Keratinocyte (primary cell): Measurements from ENCODE around the gene GAL3ST2. TPM values are rescaled to one million over a fixed set of nuclear protein-coding genes. Genes with fewer than 3 reads are reported as not detected.

Source experiments
- DNase-seq: peaks from one replicate; pipeline ENCODE4 v3.0.0-alpha.2; 2011; ENCODE audit warnings: low read depth, missing footprints, low spot score
- FAIRE-seq: peaks from 2 replicates; lab custom pipeline; 2011; peaks lifted over from hg19 to GRCh38; lab: Jason Lieb, UNC
- H2AFZ ChIP-seq: 2 replicates; pipeline ENCODE4 v1.6.0; 2012; ENCODE audit warnings: low read length, control low read depth, inconsistent platforms; ENCODE audit not compliant: control insufficient read depth
- H3K27ac ChIP-seq: 2 replicates; pipeline ENCODE4 v1.5.1; 2011; ENCODE audit warnings: low read length; ENCODE audit not compliant: control insufficient read depth, insufficient read depth
- H3K27me3 ChIP-seq: 3 replicates; pipeline ENCODE4 v1.6.0; 2011; ENCODE audit warnings: low read length; ENCODE audit not compliant: control insufficient read depth, insufficient read depth; ENCODE audit errors: extremely low read depth
- H3K36me3 ChIP-seq, 2 experiments: 2 replicates in 1 of 2; 3 replicates in 1 of 2; pipeline ENCODE4 v1.5.1; 2011; ENCODE audit warnings: low read length in 2 of 2, mild to moderate bottlenecking in 1 of 2; ENCODE audit not compliant: control insufficient read depth in 2 of 2, insufficient read depth in 2 of 2; ENCODE audit errors: extremely low read depth in 1 of 2
- H3K4me1 ChIP-seq: 3 replicates; pipeline ENCODE4 v1.5.1; 2011; ENCODE audit warnings: low read length; ENCODE audit not compliant: control insufficient read depth, insufficient read depth; ENCODE audit errors: extremely low read depth
- H3K4me2 ChIP-seq: 3 replicates; pipeline ENCODE4 v1.6.0; 2011; ENCODE audit warnings: low read depth, low read length; ENCODE audit not compliant: control insufficient read depth, insufficient read depth; ENCODE audit errors: extremely low read depth
- H3K4me3 ChIP-seq, 3 experiments: fragments of 200-600 bp in 1 of 3; sonication (generic) in 1 of 3; 2 replicates in 2 of 3; 3 replicates in 1 of 3; pipeline ENCODE4 v1.5.1; 2011 to 2016; ENCODE audit warnings: low read length in 3 of 3, mild to moderate bottlenecking in 3 of 3, control low read depth in 2 of 3, inconsistent platforms in 1 of 3, low read depth in 1 of 3, mixed read lengths in 1 of 3, mixed run types in 1 of 3, moderate library complexity in 1 of 3; ENCODE audit not compliant: control insufficient read depth in 2 of 3, insufficient read depth in 2 of 3; ENCODE audit errors: extremely low read depth in 1 of 3
- H3K79me2 ChIP-seq: 2 replicates; pipeline ENCODE4 v1.6.0; 2012; ENCODE audit warnings: low read length; ENCODE audit not compliant: control insufficient read depth, insufficient read depth
- H3K9ac ChIP-seq: 3 replicates; pipeline ENCODE4 v1.6.0; 2011; ENCODE audit warnings: low read length; ENCODE audit not compliant: control insufficient read depth, insufficient read depth; ENCODE audit errors: extremely low read depth
- H3K9me1 ChIP-seq: 3 replicates; pipeline ENCODE4 v1.6.0; 2011; ENCODE audit warnings: low read length; ENCODE audit not compliant: control insufficient read depth, insufficient read depth; ENCODE audit errors: extremely low read depth
- H3K9me3 ChIP-seq: 2 replicates; pipeline ENCODE4 v1.5.1; 2012; ENCODE audit warnings: low read depth, low read length; ENCODE audit not compliant: control insufficient read depth
- H4K20me1 ChIP-seq: 3 replicates; pipeline ENCODE4 v1.6.0; 2011; ENCODE audit warnings: low read length; ENCODE audit not compliant: control insufficient read depth, insufficient read depth; ENCODE audit errors: extremely low read depth
- EZH2 ChIP-seq: IDR thresholded peaks from one replicate; pipeline ENCODE4 v1.6.1; 2012; ENCODE audit warnings: inconsistent platforms, mild to moderate bottlenecking, low read length, moderate library complexity
- dilution Hi-C: fragments of 300-500 bp; cut with MboI; formaldehyde crosslinking; loops from one replicate; pipeline ENCODE4 v1.7.0; 2020; ENCODE audit warnings: low sequenced_read_pairs; ENCODE audit not compliant: extremely low pct_ligation_motif_present
- polyA plus RNA-seq, 5 experiments: library from polyadenylated mRNA; depleted of rRNA in 3 of 5; stranded (reverse) in 3 of 5; stranded (forward) in 1 of 5; unstranded in 1 of 5; fragments of >200 nt; gene quantifications; 1 replicate in 1 of 5; 2 replicates in 3 of 5; 3 replicates in 1 of 5; pipeline versions ENCODE4 v1.2.1 to v1.2.3, GENCODE V29; 2011 to 2012; ENCODE audit warnings: missing spikeins in 2 of 5, low read depth in 1 of 5, low replicate concordance in 1 of 5
- TF ChIP-seq, protein P1 (sequence below), 3 experiments: IDR thresholded peaks in 1 of 3; conservative IDR thresholded peaks in 1 of 3; optimal IDR thresholded peaks in 1 of 3; 2 replicates in 2 of 3; 3 replicates in 1 of 3; pipeline versions ENCODE3 to v1.5.1; 2011; ENCODE audit warnings: low read length in 3 of 3, mild to moderate bottlenecking in 3 of 3, moderate library complexity in 2 of 3, control low read depth in 1 of 3, inconsistent platforms in 1 of 3; ENCODE audit not compliant: insufficient read depth in 2 of 3; ENCODE audit errors: extremely low read depth in 1 of 3

Gene GAL3ST2
- polyA plus RNA-seq, 1 donor (not counting 4 experiments of a cell fraction or from before 2014, with no cell fraction given): not detected

GRCh38 chr2:241760301-241760771 lies 16.3 kb upstream of the GAL3ST2 start:
- Histone ChIP-seq H3K27ac (no peak overlapping the region), H3K27me3 (no peaks in the 10 kb centered on the region), H3K79me2 (no peaks in the 10 kb centered on the region), H3K4me1 (no peaks in the 10 kb centered on the region), H3K4me2 (no peak overlapping the region), H3K9me3 (peaks cover 2% of the 10 kb centered on the region), H3K4me3 (no peak overlapping the region), H3K9me1 (no peaks in the 10 kb centered on the region), H4K20me1 (peaks cover 2% of the 10 kb centered on the region), H2AFZ (no peak overlapping the region), H3K9ac (no peak overlapping the region), H3K36me3 (peaks cover 0 to 5% of the 10 kb centered on the region in 2 experiments)
- dilution Hi-C loops: no loop called here
- TF ChIP-seq, protein P1, sequence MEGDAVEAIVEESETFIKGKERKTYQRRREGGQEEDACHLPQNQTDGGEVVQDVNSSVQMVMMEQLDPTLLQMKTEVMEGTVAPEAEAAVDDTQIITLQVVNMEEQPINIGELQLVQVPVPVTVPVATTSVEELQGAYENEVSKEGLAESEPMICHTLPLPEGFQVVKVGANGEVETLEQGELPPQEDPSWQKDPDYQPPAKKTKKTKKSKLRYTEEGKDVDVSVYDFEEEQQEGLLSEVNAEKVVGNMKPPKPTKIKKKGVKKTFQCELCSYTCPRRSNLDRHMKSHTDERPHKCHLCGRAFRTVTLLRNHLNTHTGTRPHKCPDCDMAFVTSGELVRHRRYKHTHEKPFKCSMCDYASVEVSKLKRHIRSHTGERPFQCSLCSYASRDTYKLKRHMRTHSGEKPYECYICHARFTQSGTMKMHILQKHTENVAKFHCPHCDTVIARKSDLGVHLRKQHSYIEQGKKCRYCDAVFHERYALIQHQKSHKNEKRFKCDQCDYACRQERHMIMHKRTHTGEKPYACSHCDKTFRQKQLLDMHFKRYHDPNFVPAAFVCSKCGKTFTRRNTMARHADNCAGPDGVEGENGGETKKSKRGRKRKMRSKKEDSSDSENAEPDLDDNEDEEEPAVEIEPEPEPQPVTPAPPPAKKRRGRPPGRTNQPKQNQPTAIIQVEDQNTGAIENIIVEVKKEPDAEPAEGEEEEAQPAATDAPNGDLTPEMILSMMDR (optimal IDR thresholded peaks at IDR 0.05 in 1 of 3, IDR thresholded peaks at IDR 0.05 in 1 of 3, conservative IDR thresholded peaks at IDR 0.05 in 1 of 3; ENCODE audit: extremely low read depth in 1 of 3, insufficient read depth in 2 of 3, low read length in 3 of 3): no peak
- no peak for TF ChIP-seq EZH2
- FAIRE-seq (no peak), DNase-seq (no peak)

GRCh38 chr2:241762321-241762932 lies 14.2 kb upstream of the GAL3ST2 start:
- H3K9ac ChIP-seq: no peak overlapping the region
- no peaks in the 10 kb centered on the region for H3K4me1 ChIP-seq
- H3K27ac ChIP-seq: no peak overlapping the region
- H3K4me2 ChIP-seq: no peak overlapping the region
- H4K20me1 ChIP-seq: peaks cover 2% of the 10 kb centered on the region
- DNase-seq (no peak), FAIRE-seq (no peak)
- no peaks in the 10 kb centered on the region for H3K79me2 ChIP-seq
- H3K4me3 ChIP-seq: no peak overlapping the region
- H3K9me3 ChIP-seq: peaks cover 2% of the 10 kb centered on the region
- dilution Hi-C loops: no loop called here
- H3K36me3 ChIP-seq: peaks cover 0 to 3% of the 10 kb centered on the region in 2 experiments
- TF ChIP-seq EZH2: no peak
- TF ChIP-seq, protein P1 (optimal IDR thresholded peaks at IDR 0.05 in 1 of 3, IDR thresholded peaks at IDR 0.05 in 1 of 3, conservative IDR thresholded peaks at IDR 0.05 in 1 of 3; ENCODE audit: extremely low read depth in 1 of 3, insufficient read depth in 2 of 3, low read length in 3 of 3): no peak
- H2AFZ ChIP-seq: no peak overlapping the region
- no peaks in the 10 kb centered on the region for H3K27me3 ChIP-seq
- H3K9me1 ChIP-seq: no peaks in the 10 kb centered on the region
